Activated effector memory CD4-positive, alpha-beta T cell treated with Interleukin-2 at 50 U/mL for 16 hours (primary cell): Measurements from ENCODE around the gene IGF2R.
"Not testable (repeated sequence)": the region's sequence is repeated elsewhere in the genome, so short reads cannot be mapped to it uniquely, and the experiment has no call there.

Experiments used
- DNase-seq: peaks from one replicate; pipeline ENCODE4 v3.0.0-alpha.2; 2020

IGF2R gene

GRCh38 chr6:160128125-160128683, 159.3 kb downstream of the IGF2R start:
- no peak for DNase-seq

DNA sequence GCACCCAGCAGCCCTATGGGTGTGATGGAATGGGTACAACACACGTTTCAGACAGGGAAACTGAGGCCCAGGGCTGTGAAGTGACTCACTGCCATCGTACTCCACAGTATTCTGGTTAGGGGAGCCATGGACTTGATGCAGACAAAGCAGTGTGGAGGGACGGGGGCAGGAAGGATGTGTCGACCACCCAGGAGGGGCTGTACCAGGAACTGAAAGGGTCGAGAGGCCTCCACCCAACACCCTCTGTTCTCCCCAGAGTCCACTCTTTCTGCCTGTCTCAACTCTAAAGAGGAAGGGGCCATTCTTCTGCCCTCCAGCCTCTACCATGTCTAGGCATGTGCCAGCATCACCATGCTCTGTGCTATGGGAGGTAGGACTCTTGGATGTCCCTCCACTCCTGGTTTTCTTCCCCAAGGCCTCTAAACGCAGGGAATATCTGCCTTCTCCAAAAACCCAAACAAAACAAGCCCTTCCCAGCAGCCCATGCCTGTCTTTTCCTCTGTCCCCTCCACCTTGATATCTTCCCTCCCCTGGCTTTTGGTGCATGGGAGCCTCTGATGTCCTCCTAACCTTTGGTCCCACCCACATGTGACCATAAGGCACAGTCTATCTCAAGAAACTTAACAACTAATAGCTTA, 160.1 kb downstream of the IGF2R start:
- DNase-seq: no peak

DNA sequence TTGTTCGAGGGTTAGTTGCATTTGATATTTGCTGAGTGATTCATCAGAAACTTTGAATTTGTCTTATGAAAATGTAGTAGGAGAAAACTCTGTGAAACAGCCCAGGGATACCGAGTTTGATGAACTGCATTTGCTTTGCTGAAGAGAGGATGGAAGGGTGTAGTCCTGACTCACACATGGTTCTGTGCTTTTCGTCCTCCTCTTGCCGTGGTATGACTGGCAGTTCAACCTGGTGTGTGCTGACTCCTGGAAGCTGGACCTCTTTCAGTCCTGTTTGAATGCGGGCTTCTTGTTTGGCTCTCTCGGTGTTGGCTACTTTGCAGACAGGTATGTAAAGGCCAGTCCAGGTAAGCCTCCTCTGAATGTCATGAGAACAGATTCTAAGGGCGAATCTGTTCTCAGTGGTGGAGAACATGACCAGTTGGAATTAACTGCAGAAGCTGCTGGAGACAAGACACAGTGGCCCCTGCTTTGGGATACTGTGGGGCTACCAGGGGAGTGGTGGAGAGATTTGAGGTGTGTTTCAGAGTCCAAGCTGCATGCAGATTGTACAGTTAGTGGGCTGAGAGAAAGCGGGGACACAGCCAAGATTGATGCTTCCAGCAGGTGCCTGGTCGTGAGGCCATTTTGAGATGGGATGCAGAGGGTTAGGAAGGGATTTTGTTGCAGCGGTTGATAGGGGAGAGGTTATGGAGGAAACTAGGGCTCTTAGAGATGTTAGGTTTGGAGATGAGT, 161.2 kb downstream of the IGF2R start:
- no peak for DNase-seq

- DNase-seq: no peak
Observed at GRCh38 chr6:160130729-160131484, 162.0 kb downstream of the IGF2R start.

DNA sequence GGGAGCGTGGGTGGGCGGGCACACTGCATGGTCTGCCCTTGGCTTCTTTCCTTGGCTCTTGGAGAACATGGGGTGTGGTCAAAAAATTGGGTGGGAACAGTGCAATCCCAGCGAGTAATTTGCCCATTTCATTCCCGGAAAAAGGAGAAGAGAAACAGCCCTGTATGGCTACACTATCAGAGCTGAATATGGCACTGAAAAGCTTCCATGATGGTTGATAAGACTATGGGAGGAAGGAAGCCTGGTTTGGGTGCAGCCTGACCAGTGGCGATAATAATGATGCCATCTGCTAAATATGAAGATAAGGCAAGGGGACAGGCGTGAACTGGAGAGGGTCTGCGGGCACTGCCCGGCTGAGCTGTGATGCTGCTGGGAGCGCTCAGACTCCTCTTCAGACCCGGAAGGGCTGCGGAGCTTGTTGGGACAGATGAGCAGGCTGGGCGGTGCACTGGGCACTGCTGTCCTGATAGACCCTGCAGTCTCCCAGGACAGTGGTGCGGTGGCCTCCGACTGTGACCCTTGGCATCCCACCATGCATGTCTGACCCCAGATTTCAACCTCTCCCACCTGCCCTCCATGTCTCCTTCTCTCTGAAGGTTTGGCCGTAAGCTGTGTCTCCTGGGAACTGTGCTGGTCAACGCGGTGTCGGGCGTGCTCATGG, 162.9 kb downstream of the IGF2R start:
- DNase-seq: no peak

GRCh38 chr6:160132297-160132637, 163.4 kb downstream of the IGF2R start:
- no peak for DNase-seq

DNA sequence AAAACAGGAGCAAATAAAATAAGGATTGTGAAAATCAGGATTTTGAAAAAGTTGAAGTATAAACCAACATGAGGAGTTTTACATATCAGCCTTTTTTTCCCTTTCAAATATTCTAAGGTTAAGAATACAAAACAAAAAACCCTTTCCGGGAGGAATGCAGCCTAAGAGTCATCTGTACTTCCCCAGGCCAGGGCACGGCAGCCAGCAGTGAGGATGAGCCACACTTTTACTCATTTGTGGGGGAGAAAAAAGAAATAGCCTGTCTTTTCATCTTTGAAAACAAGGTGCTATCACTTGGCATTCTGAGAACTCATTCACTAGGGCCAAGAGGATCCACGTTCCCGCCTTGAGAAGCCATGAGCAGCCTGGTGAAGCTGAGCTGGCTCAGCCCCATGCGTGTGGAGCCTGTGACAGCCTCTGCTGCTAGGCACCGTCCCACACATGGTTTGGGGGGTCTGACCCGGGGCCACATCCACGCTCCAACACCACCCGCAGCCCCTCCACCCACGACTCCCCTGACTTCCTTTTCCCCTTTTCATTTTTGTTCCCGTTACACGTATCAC, 164.0 kb downstream of the IGF2R start:
- DNase-seq: no peak

- DNase-seq: no peak
Observed at GRCh38 chr6:160133441-160134336, 164.8 kb downstream of the IGF2R start.

- not testable (repeated sequence) for DNase-seq
Observed at GRCh38 chr6:160134337-160134751, 165.5 kb downstream of the IGF2R start.

DNA sequence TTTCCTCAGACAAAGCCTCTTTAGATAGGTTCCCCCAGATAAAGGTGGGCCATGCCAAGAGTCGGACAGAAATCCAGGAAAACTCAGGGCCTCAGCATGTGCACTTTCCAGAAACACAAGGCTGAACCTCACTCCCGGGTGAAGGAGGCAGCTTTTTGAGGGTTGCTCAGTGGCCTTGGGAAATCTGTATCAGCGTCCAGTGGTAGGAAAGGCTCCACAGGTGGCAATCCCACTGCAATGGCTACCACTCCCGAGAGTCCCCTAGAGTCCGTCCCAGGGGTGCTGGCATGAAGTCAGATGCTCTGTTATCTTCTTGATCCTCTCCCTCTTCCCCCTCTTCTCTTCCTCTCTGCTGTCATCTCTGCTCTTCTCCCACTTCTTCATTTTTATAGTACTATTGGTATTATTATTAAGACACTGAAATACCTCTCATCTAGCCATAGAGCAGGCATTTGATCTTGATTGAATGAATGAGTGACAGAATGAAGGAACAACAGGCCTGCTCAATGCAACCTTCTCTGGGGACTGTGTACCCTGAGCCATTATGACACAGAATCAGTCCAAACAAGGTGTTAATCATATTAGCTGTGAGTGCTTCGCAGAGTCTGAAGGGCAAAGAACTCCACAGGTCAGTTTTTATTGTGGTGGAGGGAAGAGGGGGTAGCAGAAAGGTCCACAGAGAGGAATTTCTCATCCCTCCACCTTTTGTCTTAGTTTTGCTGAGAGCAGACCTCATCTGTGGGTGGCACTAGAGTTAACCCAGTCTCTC, 166.1 kb downstream of the IGF2R start:
- DNase-seq: no peak

- no peak for DNase-seq
Observed at GRCh38 chr6:160135907-160136655, 167.2 kb downstream of the IGF2R start.

DNA sequence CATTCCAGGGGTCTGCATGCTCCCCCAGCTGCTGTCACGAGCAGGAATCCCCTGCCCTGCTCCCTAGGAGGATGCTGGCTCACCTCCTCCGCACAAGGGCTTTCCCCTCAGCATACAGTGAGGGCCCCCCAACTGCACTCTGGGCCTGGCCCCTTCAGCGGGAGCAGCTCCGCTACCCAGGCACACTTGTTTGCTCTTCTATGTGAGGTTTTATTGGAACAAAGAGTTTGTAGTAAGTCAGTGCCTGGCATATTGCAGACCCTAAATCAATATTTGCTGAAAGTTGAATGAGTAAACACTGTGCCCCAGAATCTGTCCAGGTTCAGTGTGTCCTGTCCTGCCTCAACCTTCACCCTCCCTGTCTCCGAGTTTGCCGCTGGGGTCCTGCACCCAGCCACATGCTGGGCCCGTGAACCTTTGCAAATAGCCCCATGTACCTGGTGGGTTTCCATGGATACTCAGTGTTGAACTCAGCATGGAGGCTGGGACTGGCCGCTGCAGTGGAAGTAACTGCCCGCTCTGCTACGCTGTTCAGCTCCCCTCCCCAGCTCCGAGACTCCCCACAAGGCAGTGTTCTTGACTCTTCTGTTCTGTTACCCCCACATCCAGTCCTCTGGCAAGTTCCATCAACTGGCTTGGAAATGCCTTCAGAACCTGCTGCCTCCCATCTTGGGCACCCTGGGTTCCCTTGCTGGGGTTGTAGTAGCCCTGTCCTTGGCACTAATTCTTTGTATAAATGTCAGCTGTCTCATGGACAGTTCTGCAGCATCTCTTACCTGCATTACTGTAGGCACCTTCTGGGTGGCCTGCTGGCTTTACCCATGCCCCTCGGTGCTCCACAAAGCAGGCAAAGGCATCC, 168.5 kb downstream of the IGF2R start:
- DNase-seq: no peak

DNA sequence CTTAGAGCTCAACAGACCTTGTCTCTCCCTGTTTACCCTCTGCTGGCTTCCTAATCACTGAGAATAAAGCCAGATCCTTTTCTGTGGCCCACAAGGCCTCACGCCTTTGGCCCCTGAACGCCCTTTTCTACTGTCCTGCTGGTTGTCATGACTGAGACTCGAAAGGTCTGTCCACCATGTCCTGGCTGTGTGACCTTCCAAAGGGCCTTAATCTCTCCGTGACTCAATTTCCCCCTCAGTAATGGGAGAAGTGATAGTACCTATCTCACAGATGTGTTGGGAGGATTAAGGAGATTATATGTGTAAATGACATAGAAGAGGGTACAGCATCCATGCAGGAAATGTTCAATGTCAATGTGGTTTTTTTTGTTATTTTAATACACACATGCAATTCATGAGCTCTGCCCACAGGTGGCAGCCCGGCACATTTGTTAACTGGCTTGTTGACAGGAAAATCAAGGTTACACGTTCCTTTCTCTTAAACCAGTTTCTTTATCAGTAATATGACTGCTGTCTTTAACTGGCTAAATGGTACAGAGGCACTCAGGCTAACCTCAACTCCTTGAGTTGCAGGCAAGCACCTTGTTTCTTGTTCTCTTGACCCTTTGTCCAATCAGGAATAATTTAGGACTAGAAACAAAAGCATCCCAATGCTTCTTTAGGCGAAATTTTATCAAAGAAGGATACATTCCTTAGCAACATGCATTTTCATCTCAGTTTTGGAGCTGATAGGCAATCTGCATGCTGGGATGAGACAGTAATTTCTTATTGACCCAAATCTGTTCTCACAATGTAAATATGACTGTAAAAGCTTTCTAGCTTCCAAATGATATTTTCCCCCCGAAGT, 169.3 kb downstream of the IGF2R start:
- DNase-seq: peak; percentile 53

GRCh38 chr6:160138839-160139419, 170.0 kb downstream of the IGF2R start:
- no peak for DNase-seq

DNA sequence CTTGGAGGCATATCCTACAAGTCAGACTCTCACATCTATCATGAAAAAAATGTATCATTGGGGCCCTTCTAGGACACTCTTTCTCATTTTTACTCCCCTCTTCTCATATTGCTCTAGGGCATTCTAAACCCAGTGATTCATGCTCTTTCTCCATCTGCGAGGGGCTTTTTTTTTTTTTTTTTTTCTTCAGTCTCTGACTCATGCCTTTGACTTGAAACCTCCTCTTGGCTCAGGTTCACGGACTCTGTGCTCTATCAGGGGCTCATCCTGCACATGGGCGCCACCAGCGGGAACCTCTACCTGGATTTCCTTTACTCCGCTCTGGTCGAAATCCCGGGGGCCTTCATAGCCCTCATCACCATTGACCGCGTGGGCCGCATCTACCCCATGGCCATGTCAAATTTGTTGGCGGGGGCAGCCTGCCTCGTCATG, 170.6 kb downstream of the IGF2R start:
- DNase-seq: no peak

- DNase-seq: not testable (repeated sequence)
Observed at GRCh38 chr6:160140493-160140892, 171.6 kb downstream of the IGF2R start.

- DNase-seq: no peak
Observed at GRCh38 chr6:160141001-160141726, 172.3 kb downstream of the IGF2R start.
